Measurements from ENCODE around the gene SLC17A6. TPM values are rescaled to one million over a fixed set of nuclear protein-coding genes. Genes with fewer than 3 reads are reported as not detected.

The SLC17A6 gene
- total RNA-seq, 1 experiment from 2014 or later: not detected

- Histone ChIP-seq H3K4me1 (ENCODE audit: insufficient read depth, low read length, poor library complexity, severe bottlenecking) (no peaks in the 10 kb centered on the region), H3K36me3 (ENCODE audit: insufficient read depth, low read length, poor library complexity, severe bottlenecking) (no peaks in the 10 kb centered on the region), H3K4me3 (ENCODE audit: low read depth, low read length, poor library complexity, severe bottlenecking) (no peak overlapping the region), H3K9me3 (ENCODE audit: low read depth, low read length, poor library complexity, severe bottlenecking) (no peaks in the 10 kb centered on the region), H3K27ac (ENCODE audit: low read depth, low read length, poor library complexity, severe bottlenecking) (no peak overlapping the region), H3K27me3 (replicated peaks; ENCODE audit: insufficient read depth, low read depth, low read length, poor library complexity) (no peaks in the 10 kb centered on the region)
- no peak for DNase-seq (ENCODE audit: low spot score)
- BruUV-seq (replicated peaks): no TSS peak
- intact Hi-C loops (cut with micrococcal nuclease; ENCODE audit: unreplicated experiment): no loop called here
- TF ChIP-seq, protein P1, sequence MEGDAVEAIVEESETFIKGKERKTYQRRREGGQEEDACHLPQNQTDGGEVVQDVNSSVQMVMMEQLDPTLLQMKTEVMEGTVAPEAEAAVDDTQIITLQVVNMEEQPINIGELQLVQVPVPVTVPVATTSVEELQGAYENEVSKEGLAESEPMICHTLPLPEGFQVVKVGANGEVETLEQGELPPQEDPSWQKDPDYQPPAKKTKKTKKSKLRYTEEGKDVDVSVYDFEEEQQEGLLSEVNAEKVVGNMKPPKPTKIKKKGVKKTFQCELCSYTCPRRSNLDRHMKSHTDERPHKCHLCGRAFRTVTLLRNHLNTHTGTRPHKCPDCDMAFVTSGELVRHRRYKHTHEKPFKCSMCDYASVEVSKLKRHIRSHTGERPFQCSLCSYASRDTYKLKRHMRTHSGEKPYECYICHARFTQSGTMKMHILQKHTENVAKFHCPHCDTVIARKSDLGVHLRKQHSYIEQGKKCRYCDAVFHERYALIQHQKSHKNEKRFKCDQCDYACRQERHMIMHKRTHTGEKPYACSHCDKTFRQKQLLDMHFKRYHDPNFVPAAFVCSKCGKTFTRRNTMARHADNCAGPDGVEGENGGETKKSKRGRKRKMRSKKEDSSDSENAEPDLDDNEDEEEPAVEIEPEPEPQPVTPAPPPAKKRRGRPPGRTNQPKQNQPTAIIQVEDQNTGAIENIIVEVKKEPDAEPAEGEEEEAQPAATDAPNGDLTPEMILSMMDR (conservative IDR thresholded peaks at IDR 0.05; ENCODE audit: low read depth, low read length): no peak
- TF ChIP-seq EZH2 (IDR thresholded peaks at IDR 0.05; ENCODE audit: borderline replicate concordance, low read depth, low read length, poor library complexity, severe bottlenecking): no peak
- POLR2A ChIA-PET (ENCODE audit: low non-redundant PET): no interaction called here
- CTCF ChIA-PET: no interaction called here
These were observed 20.5 kb upstream of the SLC17A6 start for GRCh38 chr11:22317656-22318055.

- no peak overlapping the region for H3K27ac ChIP-seq (ENCODE audit: low read depth, low read length, poor library complexity, severe bottlenecking)
- ChIA-PET POLR2A (ENCODE audit: low non-redundant PET) (no interaction called here), CTCF (no interaction called here)
- TF ChIP-seq, protein P1 (conservative IDR thresholded peaks at IDR 0.05; ENCODE audit: low read depth, low read length): no peak
- TF ChIP-seq EZH2 (IDR thresholded peaks at IDR 0.05; ENCODE audit: borderline replicate concordance, low read depth, low read length, poor library complexity, severe bottlenecking): no peak
- no peak overlapping the region for H3K4me3 ChIP-seq (ENCODE audit: low read depth, low read length, poor library complexity, severe bottlenecking)
- H3K27me3 ChIP-seq (replicated peaks; ENCODE audit: insufficient read depth, low read depth, low read length, poor library complexity): no peaks in the 10 kb centered on the region
- intact Hi-C loops (cut with micrococcal nuclease; ENCODE audit: unreplicated experiment): no loop called here
- no peaks in the 10 kb centered on the region for H3K4me1 ChIP-seq (ENCODE audit: insufficient read depth, low read length, poor library complexity, severe bottlenecking)
- no peak for DNase-seq (ENCODE audit: low spot score)
- no peaks in the 10 kb centered on the region for H3K36me3 ChIP-seq (ENCODE audit: insufficient read depth, low read length, poor library complexity, severe bottlenecking)
- no TSS peak for BruUV-seq (replicated peaks)
- no peaks in the 10 kb centered on the region for H3K9me3 ChIP-seq (ENCODE audit: low read depth, low read length, poor library complexity, severe bottlenecking)
These were observed 6.4 kb upstream of the SLC17A6 start for GRCh38 chr11:22331771-22332170.

DNA sequence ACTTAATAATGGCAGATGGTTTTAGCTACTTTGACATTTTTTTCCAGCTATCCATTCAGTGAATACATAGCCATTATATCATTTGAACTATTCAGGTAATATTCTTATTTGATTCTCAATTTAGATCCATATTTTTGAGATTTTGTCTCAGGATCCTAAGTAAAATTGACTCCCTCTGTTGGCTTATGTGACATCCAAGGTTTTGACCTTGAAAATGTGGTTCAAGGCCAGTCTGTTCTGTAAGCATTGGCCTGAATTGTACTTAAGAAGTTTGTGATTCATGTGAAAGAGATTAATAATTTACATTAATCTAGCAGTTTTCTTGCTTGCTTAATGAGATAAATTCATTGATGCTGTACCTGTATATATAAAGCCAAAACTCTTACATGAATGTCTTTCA lies 1.6 kb upstream of the SLC17A6 start:
- Histone ChIP-seq H3K4me3 (ENCODE audit: low read depth, low read length, poor library complexity, severe bottlenecking) (no peak overlapping the region), H3K4me1 (ENCODE audit: insufficient read depth, low read length, poor library complexity, severe bottlenecking) (no peaks in the 10 kb centered on the region), H3K27me3 (replicated peaks; ENCODE audit: insufficient read depth, low read depth, low read length, poor library complexity) (peaks cover 28% of the 10 kb centered on the region), H3K36me3 (ENCODE audit: insufficient read depth, low read length, poor library complexity, severe bottlenecking) (no peaks in the 10 kb centered on the region), H3K27ac (ENCODE audit: low read depth, low read length, poor library complexity, severe bottlenecking) (no peak overlapping the region), H3K9me3 (ENCODE audit: low read depth, low read length, poor library complexity, severe bottlenecking) (no peaks in the 10 kb centered on the region)
- ChIA-PET CTCF (no interaction called here), POLR2A (ENCODE audit: low non-redundant PET) (no interaction called here)
- no TSS peak for BruUV-seq (replicated peaks)
- TF ChIP-seq, protein P1 (conservative IDR thresholded peaks at IDR 0.05; ENCODE audit: low read depth, low read length): no peak
- TF ChIP-seq EZH2 (IDR thresholded peaks at IDR 0.05; ENCODE audit: borderline replicate concordance, low read depth, low read length, poor library complexity, severe bottlenecking): no peak
- DNase-seq (ENCODE audit: low spot score): no peak
- intact Hi-C loops (cut with micrococcal nuclease; ENCODE audit: unreplicated experiment): no loop called here
